ENCODE measurements around the gene PHLDA1. TPM values are rescaled to one million over a fixed set of nuclear protein-coding genes. Genes with fewer than 3 reads are reported as not detected.
"Not testable (repeated sequence)": the region's sequence is repeated elsewhere in the genome, so short reads cannot be mapped to it uniquely, and the experiment has no call there.

Gene PHLDA1
- total RNA-seq, 1 experiment from 2014 or later: 203 TPM

DNA sequence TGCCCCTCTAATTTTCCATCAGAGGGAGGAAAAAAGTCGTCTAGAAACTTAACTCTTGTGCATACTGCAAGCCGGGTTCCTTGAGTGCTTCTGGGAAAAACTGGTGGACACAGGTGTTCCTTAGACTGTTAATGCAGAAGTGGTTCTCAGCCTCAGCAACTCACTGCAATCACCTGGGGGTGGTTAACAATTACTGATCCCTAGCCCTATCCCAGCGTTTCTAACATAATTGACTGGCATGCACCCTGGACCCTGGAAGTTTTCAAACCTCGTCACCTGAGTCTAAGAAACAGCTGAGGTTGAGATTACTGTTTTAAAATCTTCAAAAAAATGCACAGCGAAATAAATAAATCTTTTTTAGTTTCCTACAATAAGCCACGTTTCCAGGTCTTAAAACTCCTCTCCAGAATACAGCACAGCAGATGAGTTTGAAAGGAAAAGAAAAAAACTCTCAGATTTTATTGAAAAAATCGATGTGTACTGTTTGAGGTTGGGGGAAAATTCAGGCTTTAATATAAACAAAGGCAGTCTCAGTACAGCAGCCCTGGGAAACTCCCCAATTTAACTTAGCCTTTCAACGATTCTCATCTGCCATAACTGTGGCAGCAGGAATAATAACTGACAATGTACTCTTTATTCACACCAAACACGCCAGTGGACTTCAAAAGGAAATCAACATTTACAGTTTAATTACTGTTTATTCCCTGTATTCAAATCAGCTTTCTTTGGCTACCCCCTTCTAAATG, 45.4 kb downstream of the PHLDA1 start:
- TF ChIP-seq, protein P1, sequence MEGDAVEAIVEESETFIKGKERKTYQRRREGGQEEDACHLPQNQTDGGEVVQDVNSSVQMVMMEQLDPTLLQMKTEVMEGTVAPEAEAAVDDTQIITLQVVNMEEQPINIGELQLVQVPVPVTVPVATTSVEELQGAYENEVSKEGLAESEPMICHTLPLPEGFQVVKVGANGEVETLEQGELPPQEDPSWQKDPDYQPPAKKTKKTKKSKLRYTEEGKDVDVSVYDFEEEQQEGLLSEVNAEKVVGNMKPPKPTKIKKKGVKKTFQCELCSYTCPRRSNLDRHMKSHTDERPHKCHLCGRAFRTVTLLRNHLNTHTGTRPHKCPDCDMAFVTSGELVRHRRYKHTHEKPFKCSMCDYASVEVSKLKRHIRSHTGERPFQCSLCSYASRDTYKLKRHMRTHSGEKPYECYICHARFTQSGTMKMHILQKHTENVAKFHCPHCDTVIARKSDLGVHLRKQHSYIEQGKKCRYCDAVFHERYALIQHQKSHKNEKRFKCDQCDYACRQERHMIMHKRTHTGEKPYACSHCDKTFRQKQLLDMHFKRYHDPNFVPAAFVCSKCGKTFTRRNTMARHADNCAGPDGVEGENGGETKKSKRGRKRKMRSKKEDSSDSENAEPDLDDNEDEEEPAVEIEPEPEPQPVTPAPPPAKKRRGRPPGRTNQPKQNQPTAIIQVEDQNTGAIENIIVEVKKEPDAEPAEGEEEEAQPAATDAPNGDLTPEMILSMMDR (IDR thresholded peaks at IDR 0.05; ENCODE audit: unreplicated experiment): no peak
- ChIA-PET POLR2A (interaction anchor here (1.1 to 1.4 kb wide), 2 partner anchors 12 to 56 kb away, joined by 3 to 4 read pairs; no protein-coding TSS in a partner anchor), CTCF (interaction anchor here (0.6 kb wide), 1 partner anchor 137 kb away, joined by 4 read pairs; no protein-coding TSS in a partner anchor)

DNA sequence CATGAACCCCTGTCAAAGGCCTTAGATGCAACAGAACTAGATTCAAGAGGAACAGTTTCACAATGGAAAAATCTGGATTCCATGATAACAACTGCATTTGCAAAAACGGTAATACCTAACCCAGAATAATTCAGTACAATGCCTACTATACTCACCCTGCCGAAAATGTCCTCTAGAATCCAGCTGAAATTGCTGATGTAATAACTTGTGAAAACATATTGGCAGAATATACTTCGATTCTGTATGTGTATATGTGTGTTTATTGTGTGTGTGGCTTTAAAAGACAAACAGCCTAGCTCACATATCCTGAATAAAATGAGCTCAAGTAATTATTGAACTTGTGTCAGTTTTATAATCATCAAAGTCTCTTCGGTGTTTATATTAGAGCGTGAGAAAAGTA, 46.0 kb downstream of the PHLDA1 start:
- Mint-ChIP-seq H3K4me1 (ENCODE audit: insufficient read depth, unreplicated experiment) (peaks cover 9% of the 10 kb centered on the region), H3K4me3 (ENCODE audit: unreplicated experiment) (no peak overlapping the region), H3K9me3 (ENCODE audit: unreplicated experiment) (peaks cover 8% of the 10 kb centered on the region), H3K27ac (ENCODE audit: low read depth, unreplicated experiment) (no peak overlapping the region), H3K27me3 (ENCODE audit: insufficient read depth, unreplicated experiment) (no peaks in the 10 kb centered on the region), H3K36me3 (ENCODE audit: insufficient read depth, unreplicated experiment) (peaks cover 6% of the 10 kb centered on the region)
- POLR2A ChIA-PET: interaction anchor here (0.6 to 1.4 kb wide), 4 partner anchors 13 to 55 kb away, joined by 3 to 4 read pairs (median 3); no protein-coding TSS in a partner anchor
- intact Hi-C loops (cut with micrococcal nuclease): no loop called here
- no TSS peak for BruUV-seq (replicated peaks)
- no peak for DNase-seq (ENCODE audit: unreplicated experiment)
- TF ChIP-seq, protein P1 (IDR thresholded peaks at IDR 0.05; ENCODE audit: unreplicated experiment): no peak
- CTCF ChIA-PET: interaction anchor here (0.6 kb wide), 1 partner anchor 138 kb away, joined by 4 read pairs; no protein-coding TSS in a partner anchor

More for the DNA sequence above, 45.4 kb downstream of the PHLDA1 start:
- H3K27ac Mint-ChIP-seq (ENCODE audit: low read depth, unreplicated experiment): no peak overlapping the region
- intact Hi-C loops (cut with micrococcal nuclease): no loop called here
- no peak overlapping the region for H3K4me3 Mint-ChIP-seq (ENCODE audit: unreplicated experiment)
- H3K4me1 Mint-ChIP-seq (ENCODE audit: insufficient read depth, unreplicated experiment): peaks cover 9% of the 10 kb centered on the region
- DNase-seq (ENCODE audit: unreplicated experiment): no peak
- peaks cover 8% of the 10 kb centered on the region for H3K9me3 Mint-ChIP-seq (ENCODE audit: unreplicated experiment)
- BruUV-seq (replicated peaks): no TSS peak
- no peaks in the 10 kb centered on the region for H3K27me3 Mint-ChIP-seq (ENCODE audit: insufficient read depth, unreplicated experiment)
- peaks cover 6% of the 10 kb centered on the region for H3K36me3 Mint-ChIP-seq (ENCODE audit: insufficient read depth, unreplicated experiment)

DNA sequence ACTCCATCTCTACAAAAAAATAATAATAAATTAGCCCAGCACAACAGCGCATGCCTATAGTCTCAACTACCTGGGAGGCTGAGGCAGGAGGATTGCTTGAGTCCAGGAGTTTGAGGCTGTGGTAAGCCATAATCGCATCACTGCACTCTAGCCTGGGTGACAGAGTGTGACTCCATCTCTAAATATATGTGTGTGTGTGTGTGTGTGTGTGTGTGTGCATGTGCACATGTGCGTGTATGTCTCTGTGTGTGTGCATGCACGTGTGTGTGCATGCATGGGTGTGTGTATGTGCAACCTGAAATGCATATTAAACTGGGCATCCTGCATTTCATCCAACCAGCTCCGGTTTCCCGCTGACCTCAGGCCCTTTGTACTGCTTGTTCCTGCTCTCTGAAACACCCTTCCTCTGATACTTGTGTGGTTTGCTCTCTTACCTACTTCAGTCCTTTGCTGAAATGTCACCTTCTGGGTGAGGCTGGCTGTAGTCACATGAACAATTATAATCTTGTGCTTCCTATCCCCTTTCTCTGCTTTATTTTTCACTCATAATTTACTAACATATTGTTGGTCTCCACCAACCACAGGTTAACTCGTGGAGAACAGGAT, 46.9 kb downstream of the PHLDA1 start:
- no peaks in the 10 kb centered on the region for H3K27me3 Mint-ChIP-seq (ENCODE audit: insufficient read depth, unreplicated experiment)
- no peak overlapping the region for H3K4me3 Mint-ChIP-seq (ENCODE audit: unreplicated experiment)
- BruUV-seq (replicated peaks): no TSS peak
- H3K36me3 Mint-ChIP-seq (ENCODE audit: insufficient read depth, unreplicated experiment): peaks cover 6% of the 10 kb centered on the region
- POLR2A ChIA-PET: no interaction called here
- intact Hi-C loops (cut with micrococcal nuclease): no loop called here
- CTCF ChIA-PET: no interaction called here
- peaks cover 8% of the 10 kb centered on the region for H3K9me3 Mint-ChIP-seq (ENCODE audit: unreplicated experiment)
- DNase-seq (ENCODE audit: unreplicated experiment): no peak
- TF ChIP-seq, protein P1 (IDR thresholded peaks at IDR 0.05; ENCODE audit: unreplicated experiment): no peak
- peaks cover 9% of the 10 kb centered on the region for H3K4me1 Mint-ChIP-seq (ENCODE audit: insufficient read depth, unreplicated experiment)
- H3K27ac Mint-ChIP-seq (ENCODE audit: low read depth, unreplicated experiment): no peak overlapping the region

DNA sequence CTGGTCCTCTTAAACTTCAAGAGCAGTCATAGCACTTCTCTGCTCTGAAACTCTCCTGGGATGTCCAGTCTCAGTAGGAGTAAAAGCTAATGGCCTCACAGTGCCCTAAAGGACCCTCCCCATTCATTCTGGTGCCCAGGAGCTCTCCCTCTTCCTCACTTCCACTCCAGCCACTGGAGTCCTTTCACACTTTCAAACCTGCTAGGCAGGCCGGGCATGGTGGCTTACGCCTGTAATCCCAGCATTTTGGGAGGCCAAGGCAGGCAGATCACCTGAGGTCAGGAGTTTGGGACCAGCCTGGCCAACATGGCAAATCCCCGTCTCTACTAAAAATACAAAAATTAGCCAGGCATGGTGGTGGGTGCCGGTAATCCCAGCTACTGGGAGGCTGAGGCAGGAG, 47.7 kb downstream of the PHLDA1 start:
- H3K27me3 Mint-ChIP-seq (ENCODE audit: insufficient read depth, unreplicated experiment); POLR2A ChIA-PET; H3K36me3 Mint-ChIP-seq (ENCODE audit: insufficient read depth, unreplicated experiment); H3K27ac Mint-ChIP-seq (ENCODE audit: low read depth, unreplicated experiment); BruUV-seq (replicated peaks); H3K9me3 Mint-ChIP-seq (ENCODE audit: unreplicated experiment); H3K4me3 Mint-ChIP-seq (ENCODE audit: unreplicated experiment); DNase-seq (ENCODE audit: unreplicated experiment); intact Hi-C loops (cut with micrococcal nuclease); CTCF ChIA-PET: not testable (repeated sequence)
- peaks cover 15% of the 10 kb centered on the region for H3K4me1 Mint-ChIP-seq (ENCODE audit: insufficient read depth, unreplicated experiment)
